Sciatic nerve (tissue), 1 donor: Measurements from ENCODE around the gene EDA. TPM values are rescaled to one million over a fixed set of nuclear protein-coding genes. Genes with fewer than 3 reads are reported as not detected.

Source experiments
- microRNA-seq: library from miRNA; unstranded; fragments of <30 nt; microRNA quantifications from one replicate; pipeline ENCODE4 v1.2.0, GENCODE V29; 2020
- total RNA-seq: library from RNA; stranded (reverse); fragmentation: NEBNext Ultra II Directional; extraction: Animal tissue kit (Norgen Biotek cat#: 25700); gene quantifications from one replicate; pipeline ENCODE4 v1.2.1, GENCODE V29; 2021
- donor health status: DM: no; HTN: no; CAD: no.

The EDA gene
- total RNA-seq, 1 donor from 2014 or later: 9.2 TPM

Small RNA genes within 50 kb of the gene (microRNA-seq; reads per million reads assigned to microRNA genes)
- gene MIR676: 5.4 reads per million, percentile 12 among the genes with 10 or more reads in this experiment

Other genes with a start within 250 kb of the EDA start
- not detected for gene NALF2, start 111.8 kb upstream of the EDA start, total RNA-seq